Middle frontal gyrus (tissue), 1 donor: ENCODE measurements around the gene MT1M.
"Not testable (repeated sequence)": the region's sequence is repeated elsewhere in the genome, so short reads cannot be mapped to it uniquely, and the experiment has no call there.

ENCODE experiments used
- DNase-seq: peaks from one replicate; pipeline ENCODE4 v3.0.0-alpha.2; 2015; ENCODE audit warnings: low spot score; ENCODE audit errors: extremely low spot score

Gene MT1M

GRCh38 chr16:56649271-56649670, 16.8 kb downstream of the MT1M start:
- DNase-seq, result no peak

GRCh38 chr16:56649820-56650219, 17.4 kb downstream of the MT1M start:
- DNase-seq, result no peak

- DNase-seq, result no peak
These were observed 19.1 kb downstream of the MT1M start, which contains the start of gene MT1B for GRCh38 chr16:56651586-56651985. MT1B (plus strand) TSS chr16:56651886; CDS start chr16:56651954, 68 bp downstream.

- DNase-seq, result no peak
These were observed 20.1 kb downstream of the MT1M start for GRCh38 chr16:56652600-56652999.

GRCh38 chr16:56653218-56653617, 20.8 kb downstream of the MT1M start:
- DNase-seq, result no peak

- no peak for DNase-seq
These were observed 25.3 kb downstream of the MT1M start, which contains the start of gene MT1F for GRCh38 chr16:56657555-56658326. MT1F (plus strand) TSS chr16:56657959; CDS start chr16:56658059, 100 bp downstream.

- DNase-seq, result no peak
These were observed 25.9 kb downstream of the MT1M start for GRCh38 chr16:56658327-56658875.

- DNase-seq, result no peak
These were observed 30.2 kb downstream of the MT1M start for GRCh38 chr16:56662357-56663354.

GRCh38 chr16:56664506-56664905, 32.0 kb downstream of the MT1M start:
- DNase-seq, result no peak

- DNase-seq, result not testable (repeated sequence)
These were observed 33.1 kb downstream of the MT1M start for GRCh38 chr16:56665286-56666261.

GRCh38 chr16:56667581-56668571, 35.4 kb downstream of the MT1M start, which contains the start of gene MT1G:
MT1G (minus strand) TSS chr16:56668065; CDS start chr16:56667993, 72 bp downstream.
- DNase-seq, result no peak

GRCh38 chr16:56669005-56669839, 36.8 kb downstream of the MT1M start, which contains the start of gene MT1H:
MT1H (plus strand) TSS chr16:56669814; CDS start chr16:56669885, 71 bp downstream.
- no peak for DNase-seq

- no peak for DNase-seq
These were observed 37.6 kb downstream of the MT1M start for GRCh38 chr16:56669840-56670619.

- DNase-seq, result no peak
These were observed 38.1 kb downstream of the MT1M start for GRCh38 chr16:56670620-56670934.

- not testable (repeated sequence) for DNase-seq
These were observed 39.2 kb downstream of the MT1M start for GRCh38 chr16:56671691-56672090.

- not testable (repeated sequence) for DNase-seq
These were observed 39.7 kb downstream of the MT1M start for GRCh38 chr16:56672171-56672570.

- DNase-seq, result no peak
These were observed 40.5 kb downstream of the MT1M start for GRCh38 chr16:56672761-56673536.
